VCaP (cell line): ENCODE results near the gene SLMAP.
"Not testable (repeated sequence)": the region's sequence is repeated elsewhere in the genome, so short reads cannot be mapped to it uniquely, and the experiment has no call there.

Experiments
- H3K27ac ChIP-seq: fragments of 450-650 bp; 2 replicates; pipeline ENCODE4 v1.5.1; 2017
- CTCF ChIP-seq: fragments of 450-650 bp; conservative IDR thresholded peaks from 2 replicates; pipeline ENCODE4 v1.5.1; 2017; ENCODE audit warnings: mild to moderate bottlenecking, moderate library complexity

SLMAP gene

GRCh38 chr3:57805674-57806073 is 49.6 kb downstream of the SLMAP start:
- no peak for TF ChIP-seq CTCF
- H3K27ac ChIP-seq, result no peak overlapping the region

- not testable (repeated sequence) for H3K27ac ChIP-seq
Measured at GRCh38 chr3:57806195-57806594, 50.1 kb downstream of the SLMAP start.

- no peak overlapping the region for H3K27ac ChIP-seq
- TF ChIP-seq CTCF, result no peak
Measured at GRCh38 chr3:57808961-57809608, 53.0 kb downstream of the SLMAP start.

- no peak overlapping the region for H3K27ac ChIP-seq
- no peak for TF ChIP-seq CTCF
Measured at GRCh38 chr3:57809609-57809968, 53.5 kb downstream of the SLMAP start.

GRCh38 chr3:57810048-57810447 is 53.9 kb downstream of the SLMAP start:
- TF ChIP-seq CTCF, result no peak
- H3K27ac ChIP-seq, result no peak overlapping the region

GRCh38 chr3:57810471-57811137 is 54.5 kb downstream of the SLMAP start:
- no peak for TF ChIP-seq CTCF
- H3K27ac ChIP-seq, result no peak overlapping the region

- no peak for TF ChIP-seq CTCF
- no peak overlapping the region for H3K27ac ChIP-seq
Measured at GRCh38 chr3:57815036-57815435, 58.9 kb downstream of the SLMAP start.

GRCh38 chr3:57816471-57817095 is 60.5 kb downstream of the SLMAP start:
- TF ChIP-seq CTCF, result no peak
- H3K27ac ChIP-seq, result no peak overlapping the region
